ENCODE measurements around the gene SNX13. TPM values are rescaled to one million over a fixed set of nuclear protein-coding genes. Genes with fewer than 3 reads are reported as not detected.

Gene SNX13
- total and polyA plus RNA-seq, 2 experiments from 2014 or later: 7.5 to 42.7 TPM

DNA sequence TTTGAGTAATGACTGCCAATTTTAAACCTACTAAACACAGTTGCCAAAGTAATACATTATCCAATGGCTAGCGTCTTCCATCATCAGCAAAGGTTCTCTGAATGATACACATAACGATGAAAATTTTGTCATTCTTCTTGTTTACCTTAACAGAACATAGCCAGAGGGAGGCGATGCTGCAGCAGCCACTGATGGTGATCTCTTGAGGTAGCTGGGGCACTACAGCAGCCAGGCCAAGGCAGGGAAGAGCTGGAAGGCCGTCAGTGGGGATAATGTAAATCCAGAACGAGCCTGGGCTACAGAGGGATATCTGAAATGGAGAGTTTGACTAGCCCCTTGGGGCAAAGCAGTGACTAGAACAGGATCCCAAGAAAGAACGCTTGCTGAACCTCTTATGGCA lies 48.6 kb upstream of the SNX13 start:
- H3K4me3 ChIP-seq: no peak overlapping the region
- H3K27ac ChIP-seq (ENCODE audit: low read depth): no peak overlapping the region
- H3K4me2 ChIP-seq: no peak overlapping the region
- DNase-seq (ENCODE audit: low spot score) (peak; percentile 44), ATAC-seq (peak; percentile 62)
- no peaks in the 10 kb centered on the region for H3K9me3 Mint-ChIP-seq
- H3K36me3 Mint-ChIP-seq (ENCODE audit: low read depth): no peaks in the 10 kb centered on the region
- H4K20me1 ChIP-seq (replicated peaks; ENCODE audit: insufficient read depth): no peaks in the 10 kb centered on the region
- no peak overlapping the region for H3K27ac Mint-ChIP-seq
- no peak overlapping the region for H3K4me3 Mint-ChIP-seq
- H3F3A ChIP-seq (replicated peaks; ENCODE audit: low read depth): no peaks in the 10 kb centered on the region
- H3K4me1 Mint-ChIP-seq: peaks cover 6% of the 10 kb centered on the region; the same call in 2 of the 3 replicates
- H3K4me1 ChIP-seq (ENCODE audit: insufficient read depth): no peaks in the 10 kb centered on the region
- peaks cover 5% of the 10 kb centered on the region for H3K27me3 Mint-ChIP-seq (ENCODE audit: insufficient read depth, low read depth, poor library complexity)
- no peaks in the 10 kb centered on the region for H3K9me2 ChIP-seq (ENCODE audit: insufficient read depth)
- no peaks in the 10 kb centered on the region for H3K36me3 ChIP-seq (ENCODE audit: insufficient read depth)
- no peaks in the 10 kb centered on the region for H3K79me2 ChIP-seq (replicated peaks; ENCODE audit: insufficient read depth)
- TF ChIP-seq, protein P1, sequence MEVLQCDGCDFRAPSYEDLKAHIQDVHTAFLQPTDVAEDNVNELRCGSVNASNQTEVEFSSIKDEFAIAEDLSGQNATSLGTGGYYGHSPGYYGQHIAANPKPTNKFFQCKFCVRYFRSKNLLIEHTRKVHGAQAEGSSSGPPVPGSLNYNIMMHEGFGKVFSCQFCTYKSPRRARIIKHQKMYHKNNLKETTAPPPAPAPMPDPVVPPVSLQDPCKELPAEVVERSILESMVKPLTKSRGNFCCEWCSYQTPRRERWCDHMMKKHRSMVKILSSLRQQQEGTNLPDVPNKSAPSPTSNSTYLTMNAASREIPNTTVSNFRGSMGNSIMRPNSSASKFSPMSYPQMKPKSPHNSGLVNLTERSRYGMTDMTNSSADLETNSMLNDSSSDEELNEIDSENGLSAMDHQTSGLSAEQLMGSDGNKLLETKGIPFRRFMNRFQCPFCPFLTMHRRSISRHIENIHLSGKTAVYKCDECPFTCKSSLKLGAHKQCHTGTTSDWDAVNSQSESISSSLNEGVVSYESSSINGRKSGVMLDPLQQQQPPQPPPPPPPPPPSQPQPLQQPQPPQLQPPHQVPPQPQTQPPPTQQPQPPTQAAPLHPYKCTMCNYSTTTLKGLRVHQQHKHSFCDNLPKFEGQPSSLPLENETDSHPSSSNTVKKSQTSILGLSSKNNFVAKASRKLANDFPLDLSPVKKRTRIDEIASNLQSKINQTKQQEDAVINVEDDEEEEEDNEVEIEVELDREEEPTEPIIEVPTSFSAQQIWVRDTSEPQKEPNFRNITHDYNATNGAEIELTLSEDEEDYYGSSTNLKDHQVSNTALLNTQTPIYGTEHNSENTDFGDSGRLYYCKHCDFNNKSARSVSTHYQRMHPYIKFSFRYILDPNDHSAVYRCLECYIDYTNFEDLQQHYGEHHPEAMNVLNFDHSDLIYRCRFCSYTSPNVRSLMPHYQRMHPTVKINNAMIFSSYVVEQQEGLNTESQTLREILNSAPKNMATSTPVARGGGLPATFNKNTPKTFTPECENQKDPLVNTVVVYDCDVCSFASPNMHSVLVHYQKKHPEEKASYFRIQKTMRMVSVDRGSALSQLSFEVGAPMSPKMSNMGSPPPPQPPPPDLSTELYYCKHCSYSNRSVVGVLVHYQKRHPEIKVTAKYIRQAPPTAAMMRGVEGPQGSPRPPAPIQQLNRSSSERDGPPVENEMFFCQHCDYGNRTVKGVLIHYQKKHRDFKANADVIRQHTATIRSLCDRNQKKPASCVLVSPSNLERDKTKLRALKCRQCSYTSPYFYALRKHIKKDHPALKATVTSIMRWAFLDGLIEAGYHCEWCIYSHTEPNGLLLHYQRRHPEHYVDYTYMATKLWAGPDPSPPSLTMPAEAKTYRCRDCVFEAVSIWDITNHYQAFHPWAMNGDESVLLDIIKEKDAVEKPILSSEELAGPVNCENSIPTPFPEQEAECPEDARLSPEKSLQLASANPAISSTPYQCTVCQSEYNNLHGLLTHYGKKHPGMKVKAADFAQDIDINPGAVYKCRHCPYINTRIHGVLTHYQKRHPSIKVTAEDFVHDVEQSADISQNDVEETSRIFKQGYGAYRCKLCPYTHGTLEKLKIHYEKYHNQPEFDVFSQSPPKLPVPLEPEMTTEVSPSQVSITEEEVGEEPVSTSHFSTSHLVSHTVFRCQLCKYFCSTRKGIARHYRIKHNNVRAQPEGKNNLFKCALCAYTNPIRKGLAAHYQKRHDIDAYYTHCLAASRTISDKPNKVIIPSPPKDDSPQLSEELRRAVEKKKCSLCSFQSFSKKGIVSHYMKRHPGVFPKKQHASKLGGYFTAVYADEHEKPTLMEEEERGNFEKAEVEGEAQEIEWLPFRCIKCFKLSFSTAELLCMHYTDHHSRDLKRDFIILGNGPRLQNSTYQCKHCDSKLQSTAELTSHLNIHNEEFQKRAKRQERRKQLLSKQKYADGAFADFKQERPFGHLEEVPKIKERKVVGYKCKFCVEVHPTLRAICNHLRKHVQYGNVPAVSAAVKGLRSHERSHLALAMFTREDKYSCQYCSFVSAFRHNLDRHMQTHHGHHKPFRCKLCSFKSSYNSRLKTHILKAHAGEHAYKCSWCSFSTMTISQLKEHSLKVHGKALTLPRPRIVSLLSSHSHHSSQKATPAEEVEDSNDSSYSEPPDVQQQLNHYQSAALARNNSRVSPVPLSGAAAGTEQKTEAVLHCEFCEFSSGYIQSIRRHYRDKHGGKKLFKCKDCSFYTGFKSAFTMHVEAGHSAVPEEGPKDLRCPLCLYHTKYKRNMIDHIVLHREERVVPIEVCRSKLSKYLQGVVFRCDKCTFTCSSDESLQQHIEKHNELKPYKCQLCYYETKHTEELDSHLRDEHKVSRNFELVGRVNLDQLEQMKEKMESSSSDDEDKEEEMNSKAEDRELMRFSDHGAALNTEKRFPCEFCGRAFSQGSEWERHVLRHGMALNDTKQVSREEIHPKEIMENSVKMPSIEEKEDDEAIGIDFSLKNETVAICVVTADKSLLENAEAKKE (CRISPR knock-in tag; IDR thresholded peaks at IDR 0.05): no peak
- TF ChIP-seq, protein P2, sequence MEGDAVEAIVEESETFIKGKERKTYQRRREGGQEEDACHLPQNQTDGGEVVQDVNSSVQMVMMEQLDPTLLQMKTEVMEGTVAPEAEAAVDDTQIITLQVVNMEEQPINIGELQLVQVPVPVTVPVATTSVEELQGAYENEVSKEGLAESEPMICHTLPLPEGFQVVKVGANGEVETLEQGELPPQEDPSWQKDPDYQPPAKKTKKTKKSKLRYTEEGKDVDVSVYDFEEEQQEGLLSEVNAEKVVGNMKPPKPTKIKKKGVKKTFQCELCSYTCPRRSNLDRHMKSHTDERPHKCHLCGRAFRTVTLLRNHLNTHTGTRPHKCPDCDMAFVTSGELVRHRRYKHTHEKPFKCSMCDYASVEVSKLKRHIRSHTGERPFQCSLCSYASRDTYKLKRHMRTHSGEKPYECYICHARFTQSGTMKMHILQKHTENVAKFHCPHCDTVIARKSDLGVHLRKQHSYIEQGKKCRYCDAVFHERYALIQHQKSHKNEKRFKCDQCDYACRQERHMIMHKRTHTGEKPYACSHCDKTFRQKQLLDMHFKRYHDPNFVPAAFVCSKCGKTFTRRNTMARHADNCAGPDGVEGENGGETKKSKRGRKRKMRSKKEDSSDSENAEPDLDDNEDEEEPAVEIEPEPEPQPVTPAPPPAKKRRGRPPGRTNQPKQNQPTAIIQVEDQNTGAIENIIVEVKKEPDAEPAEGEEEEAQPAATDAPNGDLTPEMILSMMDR (conservative IDR thresholded peaks at IDR 0.05; ENCODE audit: low read depth in 2 of 2): peak; percentile 28 to 62; a peak in 3 of 4 replicates
- TF ChIP-seq EZH2phosphoT487 (IDR thresholded peaks at IDR 0.05; ENCODE audit: unreplicated experiment) (no peak), EZH2 (IDR thresholded peaks at IDR 0.05; ENCODE audit: low read depth, unreplicated experiment) (no peak), STAT1 (IDR thresholded peaks at IDR 0.05; ENCODE audit: unreplicated experiment) (no peak), NANOG (IDR thresholded peaks at IDR 0.05; ENCODE audit: borderline replicate concordance) (no peak), CREB1 (CRISPR knock-in tag; IDR thresholded peaks at IDR 0.05; ENCODE audit: low read depth) (no peak)
- no peaks in the 10 kb centered on the region for H3K27me3 ChIP-seq (ENCODE audit: insufficient read depth)
- H2AFZ ChIP-seq: peak overlapping the region; percentile 53; the same call in 1 of the 2 replicates

Data from GM23338 (cell line).